HEK293 (cell line): ENCODE measurements around the gene TLE3.

Experiments used
- INSM2 ChIP-seq: fragments of 450-650 bp; formaldehyde crosslinking; IDR thresholded peaks from 2 replicates; pipeline ENCODE4 v1.5.1; 2016; ENCODE audit warnings: missing biosample characterization, missing genetic modification characterization
- KLF8 ChIP-seq: fragments of 450-650 bp; formaldehyde crosslinking; IDR thresholded peaks from 2 replicates; pipeline ENCODE4 v1.5.1; 2016; ENCODE audit warnings: missing biosample characterization, missing genetic modification characterization
- REST ChIP-seq: fragments of 450-650 bp; formaldehyde crosslinking; IDR thresholded peaks from 2 replicates; pipeline ENCODE4 v1.5.1; 2016; ENCODE audit warnings: missing biosample characterization, missing genetic modification characterization
- TSHZ1 ChIP-seq: fragments of 450-650 bp; formaldehyde crosslinking; IDR thresholded peaks from 2 replicates; pipeline ENCODE4 v1.5.1; 2016; ENCODE audit warnings: missing biosample characterization, missing genetic modification characterization, borderline replicate concordance
- ZBTB17 ChIP-seq: fragments of 450-650 bp; formaldehyde crosslinking; IDR thresholded peaks from 2 replicates; pipeline ENCODE4 v1.5.1; 2016; ENCODE audit warnings: missing biosample characterization, missing genetic modification characterization
- ZBTB48 ChIP-seq: fragments of 450-650 bp; formaldehyde crosslinking; IDR thresholded peaks from 2 replicates; pipeline ENCODE4 v1.5.1; 2016; ENCODE audit warnings: missing biosample characterization, missing genetic modification characterization
- ZNF10 ChIP-seq: fragments of 450-650 bp; formaldehyde crosslinking; IDR thresholded peaks from 2 replicates; pipeline ENCODE4 v1.5.1; 2017; ENCODE audit warnings: missing biosample characterization, missing genetic modification characterization
- ZNF146 ChIP-seq: fragments of 450-650 bp; formaldehyde crosslinking; IDR thresholded peaks from 2 replicates; pipeline ENCODE4 v1.5.1; 2016; ENCODE audit warnings: missing biosample characterization, missing genetic modification characterization
- ZNF174 ChIP-seq: fragments of 450-650 bp; formaldehyde crosslinking; IDR thresholded peaks from 2 replicates; pipeline ENCODE4 v1.5.0; 2017; ENCODE audit warnings: missing biosample characterization, mild to moderate bottlenecking, missing genetic modification characterization
- ZNF280D ChIP-seq: fragments of 450-650 bp; formaldehyde crosslinking; IDR thresholded peaks from 2 replicates; pipeline ENCODE4 v1.5.1; 2016; ENCODE audit warnings: missing biosample characterization, missing genetic modification characterization
- ZNF362 ChIP-seq: fragments of 450-650 bp; formaldehyde crosslinking; IDR thresholded peaks from 2 replicates; pipeline ENCODE4 v1.5.1; 2016; ENCODE audit warnings: missing biosample characterization, missing genetic modification characterization
- ZNF473 ChIP-seq: fragments of 450-650 bp; formaldehyde crosslinking; IDR thresholded peaks from 2 replicates; pipeline ENCODE4 v1.5.1; 2017; ENCODE audit warnings: missing biosample characterization, missing genetic modification characterization
- ZNF48 ChIP-seq: fragments of 450-650 bp; formaldehyde crosslinking; IDR thresholded peaks from 2 replicates; pipeline ENCODE4 v1.5.1; 2016; ENCODE audit warnings: missing biosample characterization, missing genetic modification characterization
- ZNF513 ChIP-seq: fragments of 450-650 bp; IDR thresholded peaks from 2 replicates; pipeline ENCODE4 v1.5.1; 2018; ENCODE audit warnings: missing biosample characterization, missing genetic modification characterization
- ZNF518A ChIP-seq: fragments of 450-650 bp; formaldehyde crosslinking; conservative IDR thresholded peaks from 2 replicates; pipeline ENCODE4 v1.5.1; 2016; ENCODE audit warnings: low read depth, missing biosample characterization, missing genetic modification characterization
- ZNF544 ChIP-seq: fragments of 450-650 bp; formaldehyde crosslinking; IDR thresholded peaks from 2 replicates; pipeline ENCODE4 v1.5.0; 2017; ENCODE audit warnings: missing biosample characterization, missing genetic modification characterization
- ZNF785 ChIP-seq: fragments of 450-650 bp; formaldehyde crosslinking; IDR thresholded peaks from 2 replicates; pipeline ENCODE4 v1.5.1; 2016; ENCODE audit warnings: missing biosample characterization, missing genetic modification characterization
- ZSCAN16 ChIP-seq: fragments of 450-650 bp; formaldehyde crosslinking; IDR thresholded peaks from 2 replicates; pipeline ENCODE4 v1.5.1; 2016; ENCODE audit warnings: missing biosample characterization, missing genetic modification characterization
- ZSCAN30 ChIP-seq: fragments of 450-650 bp; IDR thresholded peaks from 2 replicates; pipeline ENCODE4 v1.5.1; 2018; ENCODE audit warnings: missing biosample characterization, mild to moderate bottlenecking, missing genetic modification characterization, moderate library complexity

The TLE3 gene

GRCh38 chr15:70042553-70043214, 55.0 kb downstream of the TLE3 start (continued):
- TF ChIP-seq TSHZ1 (tag by site-specific recombination), result no peak
- peak; percentile 100 for TF ChIP-seq ZBTB17 (tag by site-specific recombination)
- no peak for TF ChIP-seq ZBTB48
- peak; percentile 85; the same call in 1 of the 2 replicates for TF ChIP-seq ZNF473 (tag by site-specific recombination)
- TF ChIP-seq ZNF518A, result no peak
- TF ChIP-seq ZNF513 (tag by site-specific recombination), result no peak
- TF ChIP-seq ZNF48, result no peak
- TF ChIP-seq ZNF174, result no peak
- TF ChIP-seq KLF8 (tag by site-specific recombination), result no peak
- no peak for TF ChIP-seq ZNF544 (tag by site-specific recombination)
- TF ChIP-seq INSM2 (tag by site-specific recombination), result no peak
- no peak for TF ChIP-seq ZNF280D (tag by site-specific recombination)
- TF ChIP-seq REST (tag by site-specific recombination), result no peak
- no peak for TF ChIP-seq ZSCAN30 (tag by site-specific recombination)
- no peak for TF ChIP-seq ZNF10
- TF ChIP-seq ZNF785, result 0 out of 2 replicates have a peak, but pooled peaks have one; percentile 24
- no peak for TF ChIP-seq ZSCAN16
- no peak for TF ChIP-seq ZNF146 (tag by site-specific recombination)
- no peak for TF ChIP-seq ZNF362 (tag by site-specific recombination)
